ENCODE data around the gene NISCH.

The NISCH gene

DNA sequence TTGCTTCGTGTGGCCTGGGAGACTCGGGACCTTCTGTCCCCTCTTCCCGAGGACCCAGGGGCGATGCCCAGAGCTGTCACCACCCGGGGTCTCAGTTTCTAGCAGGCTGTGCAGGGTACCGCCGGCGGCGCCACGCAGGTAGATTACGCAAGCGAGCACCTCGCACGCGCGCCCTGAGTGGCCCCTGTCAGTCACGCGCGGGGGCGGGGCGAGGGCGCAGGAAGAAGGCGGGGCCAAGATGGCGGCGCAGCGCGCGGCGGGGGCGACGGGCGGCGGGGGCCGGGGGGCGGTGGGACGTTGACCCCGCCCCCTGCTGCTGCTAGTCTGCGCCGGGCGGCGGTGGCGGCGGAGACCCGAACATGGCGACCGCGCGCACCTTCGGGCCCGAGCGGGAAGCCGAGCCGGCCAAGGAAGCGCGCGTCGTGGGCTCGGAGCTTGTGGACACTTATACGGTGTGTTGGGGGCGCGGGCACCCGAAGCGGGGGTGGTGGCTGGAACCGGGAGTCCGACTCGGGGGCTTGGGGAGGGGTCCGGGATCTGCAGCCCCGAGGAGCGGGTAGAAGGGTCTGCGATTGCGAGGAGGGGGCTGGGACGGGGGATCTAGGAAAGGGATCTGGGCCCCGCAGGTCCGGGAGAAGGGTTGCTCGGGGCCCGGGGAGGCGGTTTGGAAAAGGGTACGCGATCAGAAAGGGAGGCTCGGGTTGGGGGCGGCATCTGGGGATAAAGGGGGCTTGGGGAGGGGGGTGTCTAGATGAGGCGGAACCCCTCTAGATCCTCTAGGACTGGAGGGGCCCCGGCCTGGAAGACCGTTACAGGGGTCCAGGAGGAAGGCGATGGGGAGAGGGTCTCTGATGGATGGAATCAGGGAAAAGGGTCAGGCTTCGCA is at the start of gene NISCH:
Gene NISCH, plus strand, starts transcription at position 322 of the 886 bp plus-strand sequence. Its CDS starts 38 bp downstream, at position 360.
- DNase-seq (ENCODE audit: low read depth), result no peak
- TF ChIP-seq, protein P1, sequence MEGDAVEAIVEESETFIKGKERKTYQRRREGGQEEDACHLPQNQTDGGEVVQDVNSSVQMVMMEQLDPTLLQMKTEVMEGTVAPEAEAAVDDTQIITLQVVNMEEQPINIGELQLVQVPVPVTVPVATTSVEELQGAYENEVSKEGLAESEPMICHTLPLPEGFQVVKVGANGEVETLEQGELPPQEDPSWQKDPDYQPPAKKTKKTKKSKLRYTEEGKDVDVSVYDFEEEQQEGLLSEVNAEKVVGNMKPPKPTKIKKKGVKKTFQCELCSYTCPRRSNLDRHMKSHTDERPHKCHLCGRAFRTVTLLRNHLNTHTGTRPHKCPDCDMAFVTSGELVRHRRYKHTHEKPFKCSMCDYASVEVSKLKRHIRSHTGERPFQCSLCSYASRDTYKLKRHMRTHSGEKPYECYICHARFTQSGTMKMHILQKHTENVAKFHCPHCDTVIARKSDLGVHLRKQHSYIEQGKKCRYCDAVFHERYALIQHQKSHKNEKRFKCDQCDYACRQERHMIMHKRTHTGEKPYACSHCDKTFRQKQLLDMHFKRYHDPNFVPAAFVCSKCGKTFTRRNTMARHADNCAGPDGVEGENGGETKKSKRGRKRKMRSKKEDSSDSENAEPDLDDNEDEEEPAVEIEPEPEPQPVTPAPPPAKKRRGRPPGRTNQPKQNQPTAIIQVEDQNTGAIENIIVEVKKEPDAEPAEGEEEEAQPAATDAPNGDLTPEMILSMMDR (IDR thresholded peaks at IDR 0.05; ENCODE audit: control insufficient read depth, insufficient read depth, low read depth, low read length, missing control alignments), result no peak
- H3K4me3 ChIP-seq (ENCODE audit: control insufficient read depth, low read depth, low read length), result peak within 1 kb of the TSS; percentile 95

GRCh38 chr3:52406231-52406661 is 49.2 kb upstream of the NISCH start:
- no peak overlapping the region for H3K4me3 ChIP-seq (ENCODE audit: control insufficient read depth, low read depth, low read length)
- TF ChIP-seq, protein P1 (IDR thresholded peaks at IDR 0.05; ENCODE audit: control insufficient read depth, insufficient read depth, low read depth, low read length, missing control alignments), result no peak
- DNase-seq (ENCODE audit: low read depth), result no peak

GRCh38 chr3:52406791-52407510 is 48.5 kb upstream of the NISCH start:
- DNase-seq (ENCODE audit: low read depth), result no peak

DNA sequence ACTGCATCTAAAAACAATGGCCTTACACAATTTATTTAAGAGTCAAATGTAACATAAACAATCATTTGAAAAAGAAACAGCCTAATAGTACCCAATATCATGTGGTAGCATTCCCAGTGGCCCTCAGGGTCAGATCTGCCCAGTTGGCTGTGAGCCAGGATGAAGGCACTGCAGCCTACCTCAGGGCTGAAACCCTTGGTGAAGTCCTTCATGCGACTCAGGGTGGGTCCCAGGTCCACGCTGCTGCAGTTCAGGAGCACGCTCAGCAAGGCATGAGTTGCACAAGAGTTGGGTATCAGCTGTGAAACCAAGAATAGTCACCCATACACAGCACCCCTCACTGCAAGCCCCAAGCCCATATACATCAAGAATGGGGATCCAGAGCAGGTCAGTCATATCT is 47.6 kb upstream of the NISCH start:
- no peak for DNase-seq (ENCODE audit: low read depth)
- no peak overlapping the region for H3K4me3 ChIP-seq (ENCODE audit: control insufficient read depth, low read depth, low read length)
- TF ChIP-seq, protein P1 (IDR thresholded peaks at IDR 0.05; ENCODE audit: control insufficient read depth, insufficient read depth, low read depth, low read length, missing control alignments), result no peak

More at GRCh38 chr3:52406791-52407510, 48.5 kb upstream of the NISCH start:
- TF ChIP-seq, protein P1 (IDR thresholded peaks at IDR 0.05; ENCODE audit: control insufficient read depth, insufficient read depth, low read depth, low read length, missing control alignments), result no peak
- no peak overlapping the region for H3K4me3 ChIP-seq (ENCODE audit: control insufficient read depth, low read depth, low read length)

DNA sequence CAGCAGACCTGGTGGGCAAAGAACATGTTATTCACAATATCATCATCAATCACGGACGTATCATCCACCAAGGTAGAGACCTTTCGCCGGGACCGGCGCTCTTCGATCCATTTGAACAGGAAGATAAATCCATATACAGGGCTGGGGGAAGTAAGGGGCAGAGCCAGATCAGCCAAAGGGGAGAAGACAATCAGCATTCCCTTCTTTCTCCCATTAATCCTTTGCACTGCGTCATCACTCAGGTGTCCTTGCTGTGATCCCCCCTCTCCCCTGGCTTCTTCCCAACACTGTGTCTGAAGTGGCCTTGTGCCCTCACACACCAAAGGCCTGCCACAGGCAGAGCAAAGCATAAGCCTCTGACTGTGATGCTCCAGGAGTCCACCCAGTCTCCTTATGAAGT is 46.9 kb upstream of the NISCH start:
- TF ChIP-seq, protein P1 (IDR thresholded peaks at IDR 0.05; ENCODE audit: control insufficient read depth, insufficient read depth, low read depth, low read length, missing control alignments), result no peak
- no peak for DNase-seq (ENCODE audit: low read depth)
- H3K4me3 ChIP-seq (ENCODE audit: control insufficient read depth, low read depth, low read length), result peak overlapping the region; percentile 100

DNA sequence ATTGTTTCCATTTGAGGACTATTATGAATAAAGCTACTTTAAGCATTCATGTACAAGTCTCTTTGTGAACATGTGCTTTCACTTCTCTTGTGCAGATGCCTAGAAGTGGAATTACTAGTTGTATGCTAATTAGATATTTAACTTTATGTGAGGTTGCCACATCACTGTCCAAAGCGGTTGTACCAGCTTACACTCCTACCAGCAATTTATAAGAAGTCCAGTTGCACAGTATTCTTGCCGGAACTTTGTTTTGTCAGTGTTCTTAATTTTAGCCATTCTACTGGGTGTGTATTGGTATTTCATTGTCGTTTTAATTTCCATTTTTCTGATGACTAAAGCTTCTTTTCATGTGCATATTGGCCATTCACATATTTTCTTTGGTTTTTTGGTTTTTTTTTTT is 39.6 kb upstream of the NISCH start:
- TF ChIP-seq, protein P1 (IDR thresholded peaks at IDR 0.05; ENCODE audit: control insufficient read depth, insufficient read depth, low read depth, low read length, missing control alignments), result no peak
- DNase-seq (ENCODE audit: low read depth), result no peak
- H3K4me3 ChIP-seq (ENCODE audit: control insufficient read depth, low read depth, low read length), result no peak overlapping the region

Measured in AG09309 (cell line).